Right lobe of liver (tissue), 4 donors: Measurements from ENCODE around the gene HUS1.

Experiments
- POLR2A ChIP-seq: fragments of 450-650 bp; IDR thresholded peaks from one replicate; pipeline ENCODE4 v1.6.1; 2017; ENCODE audit warnings: antibody characterized with exemption, mild to moderate bottlenecking
- TF ChIP-seq, protein P1 (sequence below), 4 donors: fragments of 200-600 bp in 3 of 4; fragments of 450-650 bp in 1 of 4; IDR thresholded peaks; one replicate each; pipeline versions ENCODE4 v1.5.1 to v1.8.0; 2016 to 2022; ENCODE audit warnings: antibody characterized with exemption in 4 of 4, mild to moderate bottlenecking in 2 of 4
- donor health status: DM: no; HTN: no; CAD: no.
- donor health status: DM: no; HTN: no; CAD: no.
- donor health status: DM: no; HTN: yes; CAD: no.

DNA sequence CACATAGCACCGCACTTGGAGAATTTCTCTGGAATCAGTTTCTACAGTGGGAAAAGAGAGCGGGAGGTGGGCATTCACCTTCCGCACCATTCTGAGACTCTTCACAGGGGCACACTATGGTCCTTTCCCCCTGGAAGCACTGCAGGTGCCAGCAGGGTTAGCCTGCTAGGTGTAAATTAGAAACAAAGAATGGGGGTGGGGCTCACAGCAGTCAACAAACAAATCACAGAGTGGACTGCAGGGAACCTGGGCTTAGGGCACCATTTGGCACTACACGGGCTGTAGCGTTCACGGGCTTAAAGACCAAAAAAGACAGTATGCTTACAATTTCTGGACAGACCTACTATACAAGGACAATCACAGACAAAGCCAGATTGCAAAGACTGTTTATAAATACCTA, 23.2 kb downstream of the HUS1 start:
- TF ChIP-seq, protein P1, sequence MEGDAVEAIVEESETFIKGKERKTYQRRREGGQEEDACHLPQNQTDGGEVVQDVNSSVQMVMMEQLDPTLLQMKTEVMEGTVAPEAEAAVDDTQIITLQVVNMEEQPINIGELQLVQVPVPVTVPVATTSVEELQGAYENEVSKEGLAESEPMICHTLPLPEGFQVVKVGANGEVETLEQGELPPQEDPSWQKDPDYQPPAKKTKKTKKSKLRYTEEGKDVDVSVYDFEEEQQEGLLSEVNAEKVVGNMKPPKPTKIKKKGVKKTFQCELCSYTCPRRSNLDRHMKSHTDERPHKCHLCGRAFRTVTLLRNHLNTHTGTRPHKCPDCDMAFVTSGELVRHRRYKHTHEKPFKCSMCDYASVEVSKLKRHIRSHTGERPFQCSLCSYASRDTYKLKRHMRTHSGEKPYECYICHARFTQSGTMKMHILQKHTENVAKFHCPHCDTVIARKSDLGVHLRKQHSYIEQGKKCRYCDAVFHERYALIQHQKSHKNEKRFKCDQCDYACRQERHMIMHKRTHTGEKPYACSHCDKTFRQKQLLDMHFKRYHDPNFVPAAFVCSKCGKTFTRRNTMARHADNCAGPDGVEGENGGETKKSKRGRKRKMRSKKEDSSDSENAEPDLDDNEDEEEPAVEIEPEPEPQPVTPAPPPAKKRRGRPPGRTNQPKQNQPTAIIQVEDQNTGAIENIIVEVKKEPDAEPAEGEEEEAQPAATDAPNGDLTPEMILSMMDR (IDR thresholded peaks at IDR 0.05), result no peak
- TF ChIP-seq POLR2A, result no peak
